CD4-positive, alpha-beta T cell (primary cell): ENCODE results near the gene CAPS. TPM values are rescaled to one million over a fixed set of nuclear protein-coding genes. Genes with fewer than 3 reads are reported as not detected.
A peak's percentile ranks its signal among the peaks of the same experiment; 100 is the strongest.

ENCODE experiments used
- ATAC-seq: fragments of 200-7000 bp; cut with Tn5 transposase; one replicate; pipeline ENCODE4 v1.10.0; 2022; ENCODE audit warnings: mild to moderate bottlenecking; ENCODE audit not compliant: poor library complexity
- CTCF ChIA-PET: fragments of 350-600 bp; sonication (Branson Sonifier 250); formaldehyde crosslinking; loops from one replicate; lab custom pipeline; 2021; ENCODE audit warnings: antibody characterized with exemption, inconsistent platforms; lab: Charles Lee
- POLR2A ChIA-PET: fragments of 350-600 bp; sonication (Branson Sonifier 250); formaldehyde crosslinking; loops from one replicate; lab custom pipeline; 2021; ENCODE audit warnings: antibody characterized with exemption, inconsistent platforms; lab: Charles Lee
- DNase-seq, 14 experiments: peaks; one replicate each; pipeline ENCODE4 v3.0.0-alpha.2; 2013 to 2020; ENCODE audit warnings: mixed read lengths in 2 of 14
- H3K27ac ChIP-seq, 2 donors: one replicate each; pipeline versions ENCODE4 v1.5.1 to v1.7.0; 2013; ENCODE audit warnings: low read length in 2 of 2, low read depth in 1 of 2, mild to moderate bottlenecking in 1 of 2
- H3K27me3 ChIP-seq, 2 experiments: 1 replicate in 1 of 2; 2 replicates in 1 of 2; pipeline versions ENCODE4 v1.6.1 to v1.7.0; 2013; ENCODE audit warnings: low read length in 2 of 2, control low read depth in 1 of 2, mild to moderate bottlenecking in 1 of 2, moderate library complexity in 1 of 2; ENCODE audit not compliant: insufficient read depth in 2 of 2, control insufficient read depth in 1 of 2
- H3K36me3 ChIP-seq: one replicate; pipeline ENCODE4 v1.6.1; 2013; ENCODE audit warnings: low read length, control low read depth; ENCODE audit not compliant: insufficient read depth
- H3K4me1 ChIP-seq: one replicate; pipeline ENCODE4 v1.6.1; 2013; ENCODE audit warnings: low read length, control low read depth; ENCODE audit not compliant: insufficient read depth
- H3K4me3 ChIP-seq: one replicate; pipeline ENCODE4 v1.5.1; 2013; ENCODE audit warnings: mild to moderate bottlenecking, low read length, moderate library complexity
- H3K9me3 ChIP-seq, 2 experiments: 1 replicate in 1 of 2; 2 replicates in 1 of 2; pipeline versions ENCODE4 v1.6.1 to v1.7.0; 2013; ENCODE audit warnings: low read length in 2 of 2, mild to moderate bottlenecking in 2 of 2, control low read depth in 1 of 2, moderate library complexity in 1 of 2; ENCODE audit not compliant: control insufficient read depth in 1 of 2, insufficient read depth in 1 of 2
- H3K27ac Mint-ChIP-seq: one replicate; pipeline ENCODE4 v1.8.0; 2020; ENCODE audit warnings: mixed read lengths
- H3K27me3 Mint-ChIP-seq: one replicate; pipeline ENCODE4 v1.8.0; 2021; ENCODE audit warnings: mixed read lengths
- H3K36me3 Mint-ChIP-seq: one replicate; pipeline ENCODE4 v1.8.0; 2021; ENCODE audit warnings: low read depth, mixed read lengths
- H3K4me1 Mint-ChIP-seq: one replicate; pipeline ENCODE4 v1.8.0; 2021; ENCODE audit warnings: low read depth, mixed read lengths
- H3K4me3 Mint-ChIP-seq: one replicate; pipeline ENCODE4 v1.8.0; 2020; ENCODE audit warnings: mild to moderate bottlenecking, mixed read lengths
- H3K9me3 Mint-ChIP-seq: one replicate; pipeline ENCODE4 v1.8.0; 2020; ENCODE audit warnings: mixed read lengths
- intact Hi-C, 2 experiments: fragments of 100-400 bp; cut with DNase I in 1 of 2; cut with micrococcal nuclease in 1 of 2; formaldehyde crosslinking; loops; one replicate each; pipeline versions ENCODE4 v1.15.1 to v1.9.0; 2023 to 2025; cut with DNase I, micrococcal nuclease
- total RNA-seq, 174 experiments: library from RNA in 2 of 174; stranded (reverse) in 2 of 174; gene quantifications; one replicate each; pipeline ENCODE4 v1.2.3 and lab custom pipeline; 2021 to 2026
- TF ChIP-seq, protein P1 (sequence below): fragments of 200-600 bp; IDR thresholded peaks from one replicate; pipeline ENCODE4 v1.8.0; 2022; ENCODE audit warnings: antibody characterized with exemption, mild to moderate bottlenecking

Gene CAPS
- total RNA-seq, 2 experiments from 2014 or later: 43.2 to 44.2 TPM

DNA sequence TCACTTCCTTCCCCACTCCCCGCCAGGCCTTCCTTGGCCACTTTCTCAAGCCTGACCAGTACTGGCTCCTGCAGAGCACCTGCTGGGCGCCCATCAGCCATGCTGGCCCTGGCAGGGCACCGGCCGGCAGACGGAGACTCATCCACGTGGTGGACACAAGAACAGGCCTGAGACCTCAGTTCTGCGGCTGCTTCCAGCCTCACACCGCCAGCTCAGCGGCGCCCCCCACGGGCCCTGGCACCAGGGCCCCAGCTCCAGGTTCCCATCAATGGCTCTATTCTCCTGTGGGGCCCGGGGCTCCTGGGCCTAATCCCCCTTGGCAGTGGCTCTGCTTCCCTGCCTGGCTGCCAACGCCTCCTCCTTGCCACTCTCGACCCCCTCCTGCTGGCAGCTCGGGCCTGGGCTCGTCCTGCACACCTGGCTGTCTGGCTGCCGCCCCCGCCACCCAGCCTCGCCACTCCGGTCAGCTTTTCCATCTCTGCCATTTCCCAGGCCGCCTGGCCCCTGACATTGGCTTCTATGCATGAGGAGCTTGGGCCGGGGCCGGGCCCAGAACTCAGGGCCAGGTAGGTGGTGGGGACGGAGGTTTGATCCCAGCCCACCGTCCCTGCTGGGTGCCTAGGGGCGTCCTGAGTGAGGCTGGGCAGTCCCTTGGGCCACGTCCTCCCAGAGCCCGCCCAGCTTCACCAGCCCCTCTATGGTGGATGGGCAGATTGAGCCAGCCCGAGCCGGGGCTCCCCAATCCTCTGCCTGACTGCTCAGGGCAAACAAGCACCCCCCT is 16.7 kb upstream of the CAPS start:
- H3K9me3 ChIP-seq: no peaks in the 10 kb centered on the region
- H3K4me3 Mint-ChIP-seq: no peak overlapping the region
- no peak overlapping the region for H3K27ac Mint-ChIP-seq
- H3K27me3 Mint-ChIP-seq: no peaks in the 10 kb centered on the region
- H3K36me3 Mint-ChIP-seq: peaks cover 24% of the 10 kb centered on the region
- CTCF ChIA-PET: no interaction called here
- ATAC-seq: no peak
- no peaks in the 10 kb centered on the region for H3K27me3 ChIP-seq
- POLR2A ChIA-PET: no interaction called here
- intact Hi-C loops: no loop called here
- no peak overlapping the region for H3K4me3 ChIP-seq
- H3K4me1 ChIP-seq: peaks cover 18% of the 10 kb centered on the region
- no peaks in the 10 kb centered on the region for H3K9me3 Mint-ChIP-seq
- no peak overlapping the region for H3K27ac ChIP-seq
- no peak for DNase-seq
- peaks cover 6% of the 10 kb centered on the region for H3K4me1 Mint-ChIP-seq
- H3K36me3 ChIP-seq: peaks cover 30% of the 10 kb centered on the region
- TF ChIP-seq, protein P1, sequence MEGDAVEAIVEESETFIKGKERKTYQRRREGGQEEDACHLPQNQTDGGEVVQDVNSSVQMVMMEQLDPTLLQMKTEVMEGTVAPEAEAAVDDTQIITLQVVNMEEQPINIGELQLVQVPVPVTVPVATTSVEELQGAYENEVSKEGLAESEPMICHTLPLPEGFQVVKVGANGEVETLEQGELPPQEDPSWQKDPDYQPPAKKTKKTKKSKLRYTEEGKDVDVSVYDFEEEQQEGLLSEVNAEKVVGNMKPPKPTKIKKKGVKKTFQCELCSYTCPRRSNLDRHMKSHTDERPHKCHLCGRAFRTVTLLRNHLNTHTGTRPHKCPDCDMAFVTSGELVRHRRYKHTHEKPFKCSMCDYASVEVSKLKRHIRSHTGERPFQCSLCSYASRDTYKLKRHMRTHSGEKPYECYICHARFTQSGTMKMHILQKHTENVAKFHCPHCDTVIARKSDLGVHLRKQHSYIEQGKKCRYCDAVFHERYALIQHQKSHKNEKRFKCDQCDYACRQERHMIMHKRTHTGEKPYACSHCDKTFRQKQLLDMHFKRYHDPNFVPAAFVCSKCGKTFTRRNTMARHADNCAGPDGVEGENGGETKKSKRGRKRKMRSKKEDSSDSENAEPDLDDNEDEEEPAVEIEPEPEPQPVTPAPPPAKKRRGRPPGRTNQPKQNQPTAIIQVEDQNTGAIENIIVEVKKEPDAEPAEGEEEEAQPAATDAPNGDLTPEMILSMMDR: no peak

DNA sequence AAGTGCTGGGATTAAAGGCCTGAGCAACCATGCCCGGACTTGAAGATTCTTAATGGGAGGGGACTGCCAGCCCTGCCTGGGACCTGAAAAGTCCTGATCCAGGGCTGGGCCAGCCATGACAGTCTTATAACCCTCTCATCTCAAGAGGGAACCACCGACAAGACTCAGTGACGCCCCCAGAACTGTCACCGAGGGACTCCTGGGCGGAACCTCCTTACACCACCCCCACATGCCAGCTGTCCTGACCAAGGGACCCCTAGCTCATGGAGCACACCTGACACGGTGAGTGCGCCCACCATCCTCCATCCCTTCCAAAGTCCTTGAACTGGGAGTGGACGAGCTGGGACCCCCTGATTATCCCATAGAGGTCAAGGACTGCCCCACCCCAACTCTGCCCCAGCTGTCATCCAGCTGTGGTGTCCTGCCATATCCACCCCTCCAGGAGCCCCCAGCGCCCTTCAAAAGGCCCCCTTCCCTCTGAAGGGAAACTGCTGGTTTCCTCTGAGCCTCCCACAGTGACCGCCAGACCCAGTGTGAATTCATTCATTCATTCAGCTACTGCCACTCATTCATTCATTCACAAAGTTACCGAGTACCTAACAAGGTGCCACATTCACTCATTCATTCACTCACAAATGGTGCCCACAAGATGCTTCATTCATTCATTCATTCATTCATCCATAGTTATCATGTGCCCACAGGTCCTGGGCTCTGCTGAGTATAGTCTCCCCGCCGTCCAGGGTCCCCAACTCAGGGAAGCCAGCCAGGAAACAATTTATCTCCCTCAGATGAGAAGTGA is 14.1 kb upstream of the CAPS start:
- peaks cover 41% of the 10 kb centered on the region for H3K36me3 Mint-ChIP-seq
- no peaks in the 10 kb centered on the region for H3K9me3 Mint-ChIP-seq
- no peak overlapping the region for H3K4me3 Mint-ChIP-seq
- Histone ChIP-seq H3K27ac (no peak overlapping the region), H3K4me1 (peaks cover 33% of the 10 kb centered on the region), H3K36me3 (peaks cover 22% of the 10 kb centered on the region), H3K9me3 (no peaks in the 10 kb centered on the region), H3K27me3 (no peaks in the 10 kb centered on the region), H3K4me3 (no peak overlapping the region)
- DNase-seq (no peak), ATAC-seq (no peak)
- no peaks in the 10 kb centered on the region for H3K27me3 Mint-ChIP-seq
- intact Hi-C loops: loop anchor here in 1 of 2 experiments (5.0 to 10.0 kb wide), 2 partner anchors 108 to 475 kb away; partner anchors contain the start of genes ALKBH7, DUS3L and PSPN
- POLR2A ChIA-PET: interaction anchor here (1.1 kb wide), 1 partner anchor 109 kb away, joined by 3 read pairs; the partner anchor contains the start of gene DUS3L
- H3K27ac Mint-ChIP-seq: peak overlapping the region; percentile 39
- CTCF ChIA-PET: interaction anchor here (1.4 kb wide), 1 partner anchor 96 kb away, joined by 3 read pairs; no protein-coding TSS in a partner anchor
- H3K4me1 Mint-ChIP-seq: peaks cover 25% of the 10 kb centered on the region
- TF ChIP-seq, protein P1: no peak

DNA sequence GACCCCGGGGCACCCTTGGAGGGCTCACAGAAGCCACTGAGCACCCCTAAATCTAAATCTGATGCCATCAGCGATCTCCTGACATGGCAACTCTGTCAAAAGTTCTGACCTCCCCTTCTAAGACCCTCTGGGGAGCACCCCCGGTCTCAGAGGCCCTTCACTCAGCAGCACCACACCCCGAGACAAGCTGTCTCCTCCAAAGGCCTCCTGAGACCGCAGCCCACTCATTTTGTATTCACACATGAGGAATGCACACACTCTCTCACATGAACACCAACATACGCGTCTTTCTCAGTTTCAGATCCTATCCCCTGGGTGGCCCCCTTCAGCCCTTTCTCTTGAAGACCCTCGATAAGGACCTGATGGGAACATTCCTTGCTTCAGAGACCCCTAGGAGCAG is 13.1 kb upstream of the CAPS start:
- CTCF ChIA-PET: interaction anchor here (7.0 kb wide), 1 partner anchor 97 kb away, joined by 63 read pairs; no protein-coding TSS in a partner anchor
- H3K4me1 Mint-ChIP-seq: peaks cover 25% of the 10 kb centered on the region
- intact Hi-C loops: loop anchor here in 1 of 2 experiments (5.0 to 10.0 kb wide), 2 partner anchors 109 to 474 kb away; partner anchors contain the start of genes ALKBH7, DUS3L and PSPN
- ATAC-seq (no peak), DNase-seq (no peak)
- H3K27ac Mint-ChIP-seq: peak overlapping the region; percentile 62
- Histone ChIP-seq H3K27ac (no peak overlapping the region), H3K4me3 (no peak overlapping the region), H3K9me3 (no peaks in the 10 kb centered on the region), H3K4me1 (peaks cover 44% of the 10 kb centered on the region), H3K36me3 (peaks cover 12% of the 10 kb centered on the region), H3K27me3 (no peaks in the 10 kb centered on the region)
- H3K4me3 Mint-ChIP-seq: peak overlapping the region; percentile 74
- no peaks in the 10 kb centered on the region for H3K9me3 Mint-ChIP-seq
- POLR2A ChIA-PET: interaction anchor here (0.9 to 4.4 kb wide), 2 partner anchors 9 to 73 kb away, joined by 3 to 83 read pairs; no protein-coding TSS in a partner anchor
- no peaks in the 10 kb centered on the region for H3K27me3 Mint-ChIP-seq
- TF ChIP-seq, protein P1: no peak
- H3K36me3 Mint-ChIP-seq: peaks cover 32% of the 10 kb centered on the region
